ENCODE measurements around the gene MMP24. TPM values are rescaled to one million over a fixed set of nuclear protein-coding genes. Genes with fewer than 3 reads are reported as not detected.
A peak's percentile ranks its signal among the peaks of the same experiment; 100 is the strongest.

The MMP24 gene
- total RNA-seq, 1 experiment from 2014 or later = 7.1 TPM

GRCh38 chr20:35319871-35320197 is 93.3 kb downstream of the MMP24 start:
- POLR2A ChIA-PET = no interaction called here
- intact Hi-C loops (cut with micrococcal nuclease; ENCODE audit: unreplicated experiment) = no loop called here
- Histone ChIP-seq H3K4me1 (ENCODE audit: control insufficient read depth, insufficient read depth, low read length) (peaks cover 35% of the 10 kb centered on the region), H3K36me3 (ENCODE audit: control insufficient read depth, insufficient read depth, low read length) (no peaks in the 10 kb centered on the region), H3K27me3 (ENCODE audit: control insufficient read depth, insufficient read depth, low read length) (no peaks in the 10 kb centered on the region), H3K4me3 (ENCODE audit: low read depth in 2 of 2, low read length in 2 of 2) (no peak overlapping the region), H3K9me3 (ENCODE audit: control insufficient read depth, insufficient read depth, low read depth, low read length) (no peaks in the 10 kb centered on the region), H3K27ac (ENCODE audit: low read length) (peak overlapping the region; percentile 84)
- no TSS peak for BruUV-seq (replicated peaks)
- in situ Hi-C loops (cut with HindIII; ENCODE audit: low pct_unique_long_range_greater_than_20kb, low sequenced_read_pairs) = no loop called here
- no peak for TF ChIP-seq CTCF (IDR thresholded peaks at IDR 0.05)
- no peak for TF ChIP-seq SIN3A (IDR thresholded peaks at IDR 0.05; ENCODE audit: borderline replicate concordance, insufficient read depth, low read depth, low read length)
- no peak for TF ChIP-seq POLR2AphosphoS5 (IDR thresholded peaks at IDR 0.05; ENCODE audit: low read depth, low read length)
- no peak for TF ChIP-seq REST (IDR thresholded peaks at IDR 0.05; ENCODE audit: insufficient read depth in 1 of 2, low read depth in 2 of 2, low read length in 1 of 2)
- TF ChIP-seq TCF7L2 (IDR thresholded peaks at IDR 0.05; ENCODE audit: low read depth, low read length) = no peak
- DNase-seq (ENCODE audit: low read depth, low spot score) = no peak
- peak; percentile 33; the same call in 1 of the 2 replicates for ATAC-seq
- CTCF ChIA-PET = interaction anchor here (0.9 kb wide), 1 partner anchor 16 kb away, joined by 3 read pairs; no protein-coding TSS in a partner anchor

GRCh38 chr20:35320396-35321126 is 94.1 kb downstream of the MMP24 start:
- POLR2A ChIA-PET = interaction anchor here (0.8 to 1.2 kb wide), 2 partner anchors 23 to 33 kb away, joined by 3 to 4 read pairs; no protein-coding TSS in a partner anchor
- no peak overlapping the region for H3K4me3 ChIP-seq (ENCODE audit: low read depth in 2 of 2, low read length in 2 of 2)
- BruUV-seq (replicated peaks) = no TSS peak
- in situ Hi-C loops (cut with HindIII; ENCODE audit: low pct_unique_long_range_greater_than_20kb, low sequenced_read_pairs) = no loop called here
- peak overlapping the region; percentile 84 for H3K27ac ChIP-seq (ENCODE audit: low read length)
- TF ChIP-seq CTCF (IDR thresholded peaks at IDR 0.05) (no peak), REST (IDR thresholded peaks at IDR 0.05; ENCODE audit: insufficient read depth in 1 of 2, low read depth in 2 of 2, low read length in 1 of 2) (no peak), SIN3A (IDR thresholded peaks at IDR 0.05; ENCODE audit: borderline replicate concordance, insufficient read depth, low read depth, low read length) (no peak), TCF7L2 (IDR thresholded peaks at IDR 0.05; ENCODE audit: low read depth, low read length) (no peak), POLR2AphosphoS5 (IDR thresholded peaks at IDR 0.05; ENCODE audit: low read depth, low read length) (no peak)
- H3K27me3 ChIP-seq (ENCODE audit: control insufficient read depth, insufficient read depth, low read length) = no peaks in the 10 kb centered on the region
- no peaks in the 10 kb centered on the region for H3K36me3 ChIP-seq (ENCODE audit: control insufficient read depth, insufficient read depth, low read length)
- ATAC-seq = peak; percentile 69
- DNase-seq (ENCODE audit: low read depth, low spot score) = no peak
- no peaks in the 10 kb centered on the region for H3K9me3 ChIP-seq (ENCODE audit: control insufficient read depth, insufficient read depth, low read depth, low read length)
- peaks cover 35% of the 10 kb centered on the region for H3K4me1 ChIP-seq (ENCODE audit: control insufficient read depth, insufficient read depth, low read length)
- intact Hi-C loops (cut with micrococcal nuclease; ENCODE audit: unreplicated experiment) = no loop called here
- CTCF ChIA-PET = interaction anchor here (0.6 to 0.9 kb wide), 2 partner anchors 17 to 64 kb away, joined by 3 to 6 read pairs; no protein-coding TSS in a partner anchor

Measured in Panc1 (cell line).